Stimulated activated CD4-positive, alpha-beta T cell treated with anti-CD3 and anti-CD28 coated beads, Interleukin-4, amount 100 ng/mL, for 24 hours (primary cell): Measurements from ENCODE around the gene GTF2I.
"Not testable (repeated sequence)": the region's sequence is repeated elsewhere in the genome, so short reads cannot be mapped to it uniquely, and the experiment has no call there.

Experiments
- DNase-seq: peaks from one replicate; pipeline ENCODE4 v3.0.0-alpha.2; 2020

The GTF2I gene

DNA sequence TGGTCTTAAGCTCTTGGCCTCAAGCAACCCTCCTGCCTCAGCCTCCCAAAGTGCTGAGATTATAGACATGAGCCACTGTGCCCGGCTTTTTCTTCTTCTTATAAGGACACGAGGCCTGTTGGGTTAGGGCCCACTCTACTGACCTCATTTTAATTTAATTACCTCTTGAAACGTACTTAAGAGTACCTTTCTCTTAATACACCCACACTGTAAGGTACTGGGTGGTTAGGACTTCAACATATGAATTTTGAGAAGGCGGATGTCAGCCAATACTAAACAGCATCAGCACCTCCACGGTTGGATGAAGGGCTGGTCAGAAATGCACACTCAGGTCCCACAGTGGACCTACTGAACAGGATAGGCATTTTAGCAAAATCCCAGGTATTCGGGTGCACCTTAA is 124.2 kb downstream of the GTF2I start:
- DNase-seq = not testable (repeated sequence)

DNA sequence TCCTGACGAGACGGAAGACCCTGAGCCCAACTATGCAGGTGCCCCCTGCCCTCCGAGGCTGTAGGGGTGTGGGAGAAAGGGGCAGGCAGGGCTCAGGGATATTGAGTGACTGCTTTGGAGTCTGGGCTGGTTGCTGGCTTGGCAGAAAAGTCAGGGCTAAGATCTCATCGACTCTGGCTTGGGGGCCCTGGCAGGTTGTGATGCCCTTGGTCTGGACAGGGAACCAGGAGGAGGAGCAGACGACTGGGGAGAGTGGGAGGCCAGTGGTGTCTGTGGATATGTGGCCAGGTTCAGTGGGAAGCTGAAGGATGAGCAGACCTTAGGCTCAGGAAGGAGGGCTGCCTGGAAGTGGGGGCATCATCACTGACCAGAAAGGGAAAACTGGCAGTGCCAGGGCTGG is 126.1 kb downstream of the GTF2I start:
- not testable (repeated sequence) for DNase-seq

DNA sequence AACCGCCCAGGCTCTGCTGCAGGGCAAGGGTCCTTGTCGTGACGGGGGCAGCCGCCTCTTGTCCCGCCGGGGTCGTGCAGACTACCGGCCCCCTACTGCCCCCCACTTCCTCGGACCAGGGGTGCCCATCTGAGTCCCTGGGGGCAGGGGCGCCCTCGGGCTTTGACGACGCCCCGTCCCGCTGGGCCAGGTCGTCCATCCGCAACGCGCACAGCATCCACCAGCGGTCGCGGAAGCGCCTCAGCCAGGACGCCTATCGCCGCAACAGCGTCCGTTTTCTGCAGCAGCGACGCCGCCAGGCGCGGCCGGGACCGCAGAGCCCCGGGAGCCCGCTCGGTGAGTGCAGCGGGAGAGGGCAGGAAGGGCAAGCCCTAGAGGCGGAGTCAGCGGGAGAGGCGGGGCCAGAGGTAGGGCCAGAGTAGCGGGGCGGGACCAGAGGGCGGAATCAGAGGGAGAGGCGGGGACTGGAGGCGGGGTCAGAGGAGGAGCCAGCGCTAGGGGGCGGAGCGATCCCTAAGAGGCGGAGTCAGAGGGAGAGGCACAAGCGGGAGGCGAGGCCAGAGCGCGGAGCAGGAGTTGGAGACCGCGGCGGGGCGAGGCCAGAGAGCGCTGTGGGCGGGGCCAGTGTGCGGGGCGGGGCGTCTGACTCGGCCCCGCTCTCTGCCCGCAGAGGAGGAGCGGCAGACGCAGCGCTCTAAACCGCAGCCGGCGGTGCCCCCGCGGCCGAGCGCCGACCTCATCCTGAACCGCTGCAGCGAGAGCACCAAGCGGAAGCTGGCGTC is 131.0 kb downstream of the GTF2I start:
- peak; percentile 94 for DNase-seq

DNA sequence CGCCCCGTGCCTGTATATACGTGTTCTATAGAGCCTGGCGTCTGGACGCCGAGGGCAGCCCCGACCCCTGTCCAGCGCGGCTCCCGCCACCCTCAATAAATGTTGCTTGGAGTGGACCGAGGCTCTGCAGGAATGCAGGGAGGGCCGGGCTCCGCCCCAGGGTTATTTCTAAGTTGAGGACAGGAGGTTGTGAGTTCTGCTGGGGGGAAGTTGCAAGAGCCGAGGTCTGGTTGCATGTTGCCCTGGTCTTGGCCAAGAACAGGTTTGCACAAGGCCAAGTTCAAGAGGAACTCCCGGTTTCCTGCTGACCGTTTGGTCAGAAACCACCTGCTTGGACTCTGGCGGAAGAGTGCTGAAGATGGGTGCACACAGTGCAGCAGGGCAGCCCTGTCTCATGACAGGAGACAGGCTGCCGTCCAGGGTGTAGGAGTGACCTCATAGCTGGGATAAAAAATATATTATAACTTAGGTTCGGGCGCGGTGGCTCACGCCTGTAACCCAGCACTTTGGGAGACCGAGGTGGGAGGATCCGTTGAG is 131.8 kb downstream of the GTF2I start:
- not testable (repeated sequence) for DNase-seq

DNA sequence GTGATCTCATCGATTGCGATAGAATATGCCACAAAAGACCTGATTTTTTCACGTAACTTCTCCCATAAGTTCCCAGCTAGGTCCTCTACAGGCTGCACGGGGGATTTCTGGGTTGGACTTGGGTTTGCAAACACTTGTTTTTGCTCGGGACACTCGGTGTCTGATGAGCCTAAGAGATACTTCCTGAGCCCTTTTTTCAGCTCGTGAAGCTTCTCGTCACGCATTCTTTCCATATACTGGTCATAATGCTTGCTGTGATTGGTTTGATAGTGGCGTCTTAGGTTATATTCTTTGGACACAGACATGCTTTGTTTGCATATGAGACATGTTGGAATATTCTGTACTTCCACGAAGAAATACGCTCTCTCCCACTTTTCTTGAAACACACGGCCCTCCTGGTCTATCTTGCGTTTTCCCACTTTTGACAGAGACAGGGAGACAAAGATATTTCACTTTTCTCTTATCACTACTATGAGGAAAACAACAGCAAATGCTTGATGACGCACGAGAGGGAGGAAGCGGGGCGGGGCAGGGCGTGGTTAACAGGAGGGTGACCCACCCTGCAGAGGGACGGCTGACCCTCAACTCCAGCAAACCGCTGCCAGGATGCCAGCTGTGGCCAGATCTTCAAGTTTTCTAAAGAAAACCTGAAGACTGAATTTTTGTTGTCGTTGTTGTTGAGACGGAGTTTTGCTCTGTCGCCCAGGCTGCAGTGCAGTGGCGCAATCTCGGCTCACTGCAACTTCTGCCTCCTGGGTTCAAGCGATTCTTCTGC is 140.5 kb downstream of the GTF2I start:
- DNase-seq = not testable (repeated sequence)

DNA sequence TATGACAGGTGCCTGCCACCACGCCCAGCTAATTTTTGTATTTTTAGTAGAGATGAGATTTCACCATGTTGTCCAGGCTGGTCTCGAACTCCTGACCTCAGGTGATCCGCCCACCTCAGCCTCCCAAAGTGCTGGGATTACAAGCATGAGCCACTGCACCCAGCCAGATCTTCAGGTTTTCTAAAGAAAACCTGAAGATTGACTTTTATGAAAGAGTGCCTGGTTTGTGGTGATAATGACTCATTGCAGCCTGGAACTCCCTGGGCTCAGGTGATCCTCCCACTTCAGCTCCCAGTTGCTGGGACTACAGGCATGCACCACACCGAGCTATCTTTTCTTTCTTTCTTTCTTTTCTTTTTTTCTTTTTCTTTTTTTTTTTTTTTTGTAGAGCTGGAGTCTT is 141.1 kb downstream of the GTF2I start:
- DNase-seq = peak; percentile 6
